Ovary (tissue), 9 donors: ENCODE data around the gene SLC39A7. TPM values are rescaled to one million over a fixed set of nuclear protein-coding genes. Genes with fewer than 3 reads are reported as not detected.
A peak's percentile ranks its signal among the peaks of the same experiment; 100 is the strongest.

Experiments
- DNase-seq, 5 donors: peaks; one replicate each; pipeline ENCODE4 v3.0.0-alpha.2; 2019 to 2020
- H3K27ac ChIP-seq, 2 donors: fragments of 200-600 bp; one replicate each; pipeline versions ENCODE4 v1.5.1 to v1.8.0; 2019 to 2022
- H3K27me3 ChIP-seq: fragments of 200-600 bp; one replicate; pipeline ENCODE4 v1.8.0; 2022
- H3K36me3 ChIP-seq: fragments of 200-600 bp; sonication (generic); one replicate; pipeline ENCODE4 v1.5.1; 2019
- H3K4me1 ChIP-seq: one replicate; pipeline ENCODE4 v1.8.1; 2013; ENCODE audit warnings: mild to moderate bottlenecking, moderate library complexity; ENCODE audit not compliant: insufficient read depth
- H3K4me3 ChIP-seq: fragments of 200-600 bp; sonication (generic); one replicate; pipeline ENCODE4 v1.5.1; 2017
- H3K9me3 ChIP-seq, 2 donors: fragments of 200-600 bp in 1 of 2; sonication (generic) in 1 of 2; one replicate each; pipeline versions ENCODE4 v1.5.1 to v1.8.1; 2013 to 2019; ENCODE audit warnings: mild to moderate bottlenecking in 1 of 2, moderate library complexity in 1 of 2
- CTCF ChIP-seq, 3 donors: fragments of 450-650 bp in 2 of 3; fragments of 200-600 bp in 1 of 3; IDR thresholded peaks; one replicate each; pipeline versions ENCODE4 v1.5.1 to v1.8.0; 2016 to 2022; ENCODE audit warnings: antibody characterized with exemption in 3 of 3, mild to moderate bottlenecking in 1 of 3
- EP300 ChIP-seq: sonication (generic); formaldehyde crosslinking; IDR thresholded peaks from one replicate; pipeline ENCODE4 v1.6.1; 2017; ENCODE audit warnings: antibody characterized with exemption
- POLR2A ChIP-seq: fragments of 450-650 bp; IDR thresholded peaks from one replicate; pipeline ENCODE4 v1.6.1; 2017; ENCODE audit warnings: antibody characterized with exemption, mild to moderate bottlenecking, moderate library complexity
- WGBS, 3 donors: extraction: QIAGEN DNeasy Blood & Tissue Kit in 1 of 3; methylation state at CpG; one replicate each; pipeline versions ENCODE4 v1.1.5 to v1.1.7; 2013 to 2017; 5-methylcytosine and 5-hydroxymethylcytosine counted together
- intact Hi-C, 4 donors: fragments of 100-400 bp; cut with DNase I; formaldehyde crosslinking; loops; one replicate each; pipeline versions ENCODE4 v1.11.0 to v1.15.1; 2022 to 2023
- polyA plus RNA-seq, 2 donors: library from polyadenylated mRNA; stranded (reverse); fragments of 200-250 nt in 1 of 2; fragments of 350-450 nt in 1 of 2; fragmentation: Illumina TruSeq in 1 of 2; extraction: RNeasy Lipid Tissue Mini Kit (QIAGEN cat#74804) in 1 of 2; gene quantifications; one replicate each; pipeline ENCODE4 v1.2.3, GENCODE V29; 2013 to 2014
- total RNA-seq, 7 donors: library from RNA; depleted of rRNA in 2 of 7; stranded (reverse); fragments of >200 nt in 2 of 7; fragmentation: NEBNext Ultra II Directional in 3 of 7; extraction: Animal tissue kit (Norgen Biotek cat#: 25700) in 3 of 7; gene quantifications; one replicate each; pipeline versions ENCODE4 v1.1.0 to v1.2.4, GENCODE V29; 2016 to 2023
- donor health status: DM: no; HTN: no; CAD: no; lungs with moderate emphysema.
- donor health status: DM: no; HTN: no; CAD: no.
- donor health status: Bipolar disorder and iron deficiency.
- donor health status: DM: yes; HTN: yes; CAD: no.
- donor health status: DM: no; HTN: no; CAD: no.
- donor health status: DM: yes; HTN: yes; CAD: no.

Gene SLC39A7
- total and polyA plus RNA-seq, 9 donors, result 27.4 to 80.0 (median 61.2) TPM

- TF ChIP-seq POLR2A (no peak), EP300 (no peak), CTCF (IDR thresholded peaks at IDR 0.05) (no peak)
- DNase-seq, result no peak
- Histone ChIP-seq H3K9me3 (no peaks in the 10 kb centered on the region), H3K27me3 (no peaks in the 10 kb centered on the region), H3K4me1 (no peaks in the 10 kb centered on the region), H3K4me3 (no peak overlapping the region), H3K36me3 (no peaks in the 10 kb centered on the region), H3K27ac (no peak overlapping the region)
- 24 to 32% (median 31%) methylated on average over 1 of the region's 1 CpG for WGBS, 3 donors
- intact Hi-C loops, result loop anchor here in 2 of 4 donors (10.0 kb wide), 1 partner anchor 239 kb away; the partner anchor contains the start of gene HLA-DOA (in 2 of the 2)
These were observed 42.8 kb downstream of the SLC39A7 start for GRCh38 chr6:33243476-33243875.

GRCh38 chr6:33247977-33248642, 47.4 kb downstream of the SLC39A7 start:
- H3K27me3 ChIP-seq, result no peaks in the 10 kb centered on the region
- no peaks in the 10 kb centered on the region for H3K9me3 ChIP-seq
- no peaks in the 10 kb centered on the region for H3K36me3 ChIP-seq
- intact Hi-C loops, result loop anchor here (2.0 to 10.0 kb wide), 5 partner anchors 85 to 243 kb away; partner anchors contain the start of gene HLA-DOA (in 3 of the 4)
- peak overlapping the region; percentile 51 for H3K4me3 ChIP-seq
- peak overlapping the region; percentile 73 to 84 for H3K27ac ChIP-seq
- TF ChIP-seq EP300 (no peak), CTCF (IDR thresholded peaks at IDR 0.05) (peak; percentile 94 to 96 (median 95))
- H3K4me1 ChIP-seq, result peaks cover 3% of the 10 kb centered on the region
- DNase-seq, result peak; percentile 81 to 94 (median 93)
- WGBS, 3 donors, result 1 to 3% (median 2%) methylated on average over 27 to 28 of the region's 28 CpGs

GRCh38 chr6:33248643-33248931, 47.9 kb downstream of the SLC39A7 start:
- peak in 1 of 3 donors; percentile 4 for TF ChIP-seq CTCF (IDR thresholded peaks at IDR 0.05)
- TF ChIP-seq POLR2A, result no peak
- TF ChIP-seq EP300, result no peak
- Histone ChIP-seq H3K4me1 (peaks cover 3% of the 10 kb centered on the region), H3K9me3 (no peaks in the 10 kb centered on the region), H3K4me3 (peak overlapping the region; percentile 51), H3K27me3 (no peaks in the 10 kb centered on the region), H3K27ac (peak overlapping the region; percentile 73 to 84), H3K36me3 (no peaks in the 10 kb centered on the region)
- intact Hi-C loops, result loop anchor here (2.0 to 10.0 kb wide), 5 partner anchors 86 to 244 kb away; partner anchors contain the start of gene HLA-DOA (in 3 of the 4)
- WGBS, 3 donors, result 0 to 1% (median 1%) methylated on average over 18 of the region's 18 CpGs
- DNase-seq, result peak in 1 of 5 donors; percentile 50

- TF ChIP-seq CTCF (IDR thresholded peaks at IDR 0.05) (peak in 2 of 3 donors; percentile 9 to 21), POLR2A (peak; percentile 79), EP300 (no peak)
- H3K4me3 ChIP-seq, result peak overlapping the region; percentile 62
- H3K9me3 ChIP-seq, result no peaks in the 10 kb centered on the region
- H3K4me1 ChIP-seq, result peaks cover 3% of the 10 kb centered on the region
- no peaks in the 10 kb centered on the region for H3K36me3 ChIP-seq
- intact Hi-C loops, result loop anchor here (2.0 to 10.0 kb wide), 5 partner anchors 86 to 244 kb away; partner anchors contain the start of gene HLA-DOA (in 3 of the 4)
- peak; percentile 94 to 98 (median 97) for DNase-seq
- peak overlapping the region; percentile 78 to 84 for H3K27ac ChIP-seq
- H3K27me3 ChIP-seq, result no peaks in the 10 kb centered on the region
- 0% methylated on average over 51 to 58 of the region's 58 CpGs for WGBS, 3 donors
These were observed 48.5 kb downstream of the SLC39A7 start for GRCh38 chr6:33248932-33249731.
